ENCODE measurements around the gene EVI2B. TPM values are rescaled to one million over a fixed set of nuclear protein-coding genes. Genes with fewer than 3 reads are reported as not detected.
A peak's percentile ranks its signal among the peaks of the same experiment; 100 is the strongest.

The EVI2B gene
- polyA plus RNA-seq, 2 of the 4 experiments (the other 2 are of a cell fraction), result 0.04 TPM; not detected in 1

DNA sequence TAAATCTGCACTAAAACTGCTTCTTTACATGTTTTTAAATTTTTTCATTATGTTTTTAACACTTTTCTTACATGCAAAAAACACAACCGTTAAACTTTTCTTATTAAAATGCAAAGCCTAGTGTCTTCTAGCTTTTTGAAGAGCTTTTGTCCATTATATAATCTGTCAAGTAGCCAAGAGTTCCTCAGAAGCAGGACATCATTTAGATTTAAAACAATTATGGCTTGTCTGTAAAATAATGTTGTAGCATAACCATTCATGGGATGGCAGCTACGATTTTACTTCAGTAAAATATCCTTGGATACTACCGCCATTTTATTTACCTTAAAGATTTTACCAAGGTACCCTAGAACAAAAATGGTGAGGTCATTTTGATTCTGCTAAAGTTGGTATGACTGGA is 19.6 kb downstream of the EVI2B start (continued):
- TF ChIP-seq HMGXB4 (CRISPR knock-in tag; IDR thresholded peaks at IDR 0.05; ENCODE audit: borderline replicate concordance) (no peak), SMC3 (IDR thresholded peaks at IDR 0.05) (no peak), TP53 (CRISPR knock-in tag; IDR thresholded peaks at IDR 0.05) (no peak)

- TF ChIP-seq TP53 (CRISPR knock-in tag; IDR thresholded peaks at IDR 0.05), result no peak
- TF ChIP-seq HES2 (IDR thresholded peaks at IDR 0.05), result no peak
- no peak for TF ChIP-seq HOXB5 (CRISPR knock-in tag; IDR thresholded peaks at IDR 0.05)
- TF ChIP-seq RAD21 (conservative IDR thresholded peaks at IDR 0.05 in 1 of 2, IDR thresholded peaks at IDR 0.05 in 1 of 2), result no peak
- TF ChIP-seq KDM5A (IDR thresholded peaks at IDR 0.05), result no peak
- TF ChIP-seq FOSL2 (IDR thresholded peaks at IDR 0.05), result no peak
- no peak for TF ChIP-seq FOSL2 (CRISPR knock-in tag; IDR thresholded peaks at IDR 0.05)
- no peak for TF ChIP-seq JUNB (IDR thresholded peaks at IDR 0.05)
- TF ChIP-seq RFX5 (IDR thresholded peaks at IDR 0.05), result no peak
- no peak for TF ChIP-seq HEYL (CRISPR knock-in tag; IDR thresholded peaks at IDR 0.05)
- TF ChIP-seq CHD2 (IDR thresholded peaks at IDR 0.05; ENCODE audit: low read length, partially characterized antibody), result no peak
- TF ChIP-seq FOXS1 (CRISPR knock-in tag; IDR thresholded peaks at IDR 0.05), result no peak
- TF ChIP-seq ZC3H11A (IDR thresholded peaks at IDR 0.05), result no peak
- no peak for TF ChIP-seq RARB (CRISPR knock-in tag; IDR thresholded peaks at IDR 0.05)
- TF ChIP-seq, protein P1, sequence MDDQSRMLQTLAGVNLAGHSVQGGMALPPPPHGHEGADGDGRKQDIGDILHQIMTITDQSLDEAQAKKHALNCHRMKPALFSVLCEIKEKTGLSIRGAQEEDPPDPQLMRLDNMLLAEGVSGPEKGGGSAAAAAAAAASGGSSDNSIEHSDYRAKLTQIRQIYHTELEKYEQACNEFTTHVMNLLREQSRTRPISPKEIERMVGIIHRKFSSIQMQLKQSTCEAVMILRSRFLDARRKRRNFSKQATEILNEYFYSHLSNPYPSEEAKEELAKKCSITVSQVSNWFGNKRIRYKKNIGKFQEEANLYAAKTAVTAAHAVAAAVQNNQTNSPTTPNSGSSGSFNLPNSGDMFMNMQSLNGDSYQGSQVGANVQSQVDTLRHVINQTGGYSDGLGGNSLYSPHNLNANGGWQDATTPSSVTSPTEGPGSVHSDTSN (IDR thresholded peaks at IDR 0.05), result no peak
- TF ChIP-seq JUN (IDR thresholded peaks at IDR 0.05), result no peak
- no peak for TF ChIP-seq MAFK (IDR thresholded peaks at IDR 0.05; ENCODE audit: partially characterized antibody)
- no peak for TF ChIP-seq NPAS2 (CRISPR knock-in tag; IDR thresholded peaks at IDR 0.05; ENCODE audit: borderline replicate concordance)
- TF ChIP-seq E2F6 (IDR thresholded peaks at IDR 0.05; ENCODE audit: borderline replicate concordance, low read depth), result no peak
- no peak overlapping the region for H3K4me2 ChIP-seq
- POLR2A ChIA-PET, result interaction anchor here (0.6 kb wide), 1 partner anchor 11 kb away, joined by 5 read pairs; no protein-coding TSS in a partner anchor
- ATAC-seq, result no peak
- DNase-seq (ENCODE audit: low read depth in 1 of 2, low spot score in 1 of 2), result no peak
- H3K9me3 ChIP-seq, result no peaks in the 10 kb centered on the region
- H3K4me3 ChIP-seq, result no peak overlapping the region
- CTCF ChIA-PET, result interaction anchor here (0.5 kb wide), 1 partner anchor 26 kb away, joined by 3 read pairs; no protein-coding TSS in a partner anchor
- 0 out of 3 replicates have a peak, but pooled peaks cover 3% of the 10 kb centered on the region for H3K4me1 ChIP-seq
- 92% methylated on average over 2 of the region's 2 CpGs for WGBS (ENCODE audit: missing lambda C conversion rate)
- H3K27ac ChIP-seq, result no peak overlapping the region
- peak; percentile 68 for FAIRE-seq
These were observed 20.3 kb downstream of the EVI2B start for GRCh38 chr17:31293581-31293980.

- no peak for FAIRE-seq
- ATAC-seq, result no peak
- no peak overlapping the region for H3K27ac ChIP-seq
- H3K9me3 ChIP-seq, result no peaks in the 10 kb centered on the region
- no peak for DNase-seq (ENCODE audit: low read depth in 1 of 2, low spot score in 1 of 2)
- POLR2A ChIA-PET, result no interaction called here
- CTCF ChIA-PET, result no interaction called here
- H3K4me3 ChIP-seq, result no peak overlapping the region
- no peak for TF ChIP-seq ESRRA (IDR thresholded peaks at IDR 0.05; ENCODE audit: borderline replicate concordance, low read length)
- no peak for TF ChIP-seq HES2 (IDR thresholded peaks at IDR 0.05)
- no peak for TF ChIP-seq ELK1 (IDR thresholded peaks at IDR 0.05; ENCODE audit: low read depth, low read length)
- no peak for TF ChIP-seq ZFP36 (IDR thresholded peaks at IDR 0.05; ENCODE audit: borderline replicate concordance, partially characterized antibody)
- TF ChIP-seq HEYL (CRISPR knock-in tag; IDR thresholded peaks at IDR 0.05), result no peak
- TF ChIP-seq HDAC2 (IDR thresholded peaks at IDR 0.05), result no peak
- no peak for TF ChIP-seq JUN (IDR thresholded peaks at IDR 0.05)
- TF ChIP-seq NPAS2 (CRISPR knock-in tag; IDR thresholded peaks at IDR 0.05; ENCODE audit: borderline replicate concordance), result no peak
- no peak for TF ChIP-seq TFCP2L1 (CRISPR knock-in tag; IDR thresholded peaks at IDR 0.05)
- TF ChIP-seq EHF (CRISPR knock-in tag; IDR thresholded peaks at IDR 0.05), result no peak
- no peak for TF ChIP-seq BHLHE40 (IDR thresholded peaks at IDR 0.05; ENCODE audit: low read depth, low read length)
- TF ChIP-seq SREBF2 (IDR thresholded peaks at IDR 0.05), result no peak
- TF ChIP-seq RAD21 (conservative IDR thresholded peaks at IDR 0.05 in 1 of 2, IDR thresholded peaks at IDR 0.05 in 1 of 2), result no peak
- no peak for TF ChIP-seq NFE2L2 (conservative IDR thresholded peaks at IDR 0.05; ENCODE audit: low read length)
- TF ChIP-seq EP300 (IDR thresholded peaks at IDR 0.05), result no peak
- TF ChIP-seq GATA3 (IDR thresholded peaks at IDR 0.05; ENCODE audit: borderline replicate concordance), result no peak
- TF ChIP-seq MAX (IDR thresholded peaks at IDR 0.05), result no peak
- TF ChIP-seq ZSCAN20 (CRISPR knock-in tag; IDR thresholded peaks at IDR 0.05), result no peak
- no peak overlapping the region for H3K4me2 ChIP-seq
- H3K4me1 ChIP-seq, result 0 out of 3 replicates have a peak, but pooled peaks cover 3% of the 10 kb centered on the region
These were observed 22.0 kb downstream of the EVI2B start for GRCh38 chr17:31291820-31292219.
